Smooth muscle cell of the brain vasculature (primary cell): ENCODE results near the gene KSR1.

ENCODE experiments used
- DNase-seq: peaks from one replicate; pipeline ENCODE4 v3.0.0-alpha.2; 2012; ENCODE audit warnings: low read depth, low spot score

KSR1 gene

GRCh38 chr17:27569884-27570577 lies 113.8 kb downstream of the KSR1 start:
- no peak for DNase-seq

- no peak for DNase-seq
These were observed 114.3 kb downstream of the KSR1 start for GRCh38 chr17:27570578-27570914.

- no peak for DNase-seq
These were observed 115.5 kb downstream of the KSR1 start for GRCh38 chr17:27571563-27572352.

- no peak for DNase-seq
These were observed 116.4 kb downstream of the KSR1 start for GRCh38 chr17:27572665-27573064.

- no peak for DNase-seq
These were observed 117.3 kb downstream of the KSR1 start for GRCh38 chr17:27573548-27573947.

- no peak for DNase-seq
These were observed 117.8 kb downstream of the KSR1 start for GRCh38 chr17:27573971-27574525.

- no peak for DNase-seq
These were observed 119.1 kb downstream of the KSR1 start for GRCh38 chr17:27575096-27575911.

- DNase-seq: no peak
These were observed 119.6 kb downstream of the KSR1 start for GRCh38 chr17:27575912-27576252.

- DNase-seq: no peak
These were observed 120.3 kb downstream of the KSR1 start for GRCh38 chr17:27576477-27577083.

GRCh38 chr17:27577121-27577761 lies 121.0 kb downstream of the KSR1 start:
- no peak for DNase-seq

- DNase-seq: no peak
These were observed 121.9 kb downstream of the KSR1 start for GRCh38 chr17:27577884-27578717.

GRCh38 chr17:27578718-27579085 lies 122.5 kb downstream of the KSR1 start:
- no peak for DNase-seq

GRCh38 chr17:27579304-27579703 lies 123.1 kb downstream of the KSR1 start:
- no peak for DNase-seq

GRCh38 chr17:27579897-27580321 lies 123.7 kb downstream of the KSR1 start:
- no peak for DNase-seq

- DNase-seq: no peak
These were observed 124.8 kb downstream of the KSR1 start for GRCh38 chr17:27581016-27581415.

- DNase-seq: no peak
These were observed 126.4 kb downstream of the KSR1 start for GRCh38 chr17:27582696-27583095.

GRCh38 chr17:27585153-27585681 lies 129.0 kb downstream of the KSR1 start:
- no peak for DNase-seq

GRCh38 chr17:27585792-27586191 lies 129.5 kb downstream of the KSR1 start:
- DNase-seq: no peak

GRCh38 chr17:27586203-27586721 lies 130.0 kb downstream of the KSR1 start:
- DNase-seq: no peak

GRCh38 chr17:27588354-27588753 lies 132.1 kb downstream of the KSR1 start:
- DNase-seq: no peak
